ENCODE measurements around the gene FGFBP2.

FGFBP2 gene

DNA sequence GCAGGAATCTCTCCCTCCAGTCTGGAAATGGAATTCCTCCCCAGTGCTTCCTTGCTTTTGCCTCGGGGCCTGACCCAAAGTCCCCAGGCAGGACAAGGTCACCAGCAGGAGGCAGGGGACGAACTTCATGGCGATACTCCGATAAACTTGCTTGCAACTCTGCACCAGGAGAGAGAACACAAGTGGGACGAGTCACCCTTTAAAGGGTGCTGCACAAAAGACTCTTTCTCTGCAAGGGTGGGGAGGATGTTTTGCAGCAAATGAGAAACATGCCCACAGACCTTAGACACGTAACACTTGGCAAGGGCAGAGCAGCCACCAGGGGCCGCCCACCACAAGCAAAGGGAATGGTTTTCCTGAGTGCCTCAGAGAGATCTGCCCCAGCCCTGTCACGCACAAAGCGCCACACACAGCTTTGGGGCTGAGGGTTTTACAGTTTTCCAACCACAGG is at the start of gene FGFBP2:
FGFBP2 (minus strand) TSS at position 175 of the 451 bp plus-strand sequence; CDS start at position 129, 46 bp downstream.
- no peak for DNase-seq (ENCODE audit: low read depth in 2 of 2)

DNA sequence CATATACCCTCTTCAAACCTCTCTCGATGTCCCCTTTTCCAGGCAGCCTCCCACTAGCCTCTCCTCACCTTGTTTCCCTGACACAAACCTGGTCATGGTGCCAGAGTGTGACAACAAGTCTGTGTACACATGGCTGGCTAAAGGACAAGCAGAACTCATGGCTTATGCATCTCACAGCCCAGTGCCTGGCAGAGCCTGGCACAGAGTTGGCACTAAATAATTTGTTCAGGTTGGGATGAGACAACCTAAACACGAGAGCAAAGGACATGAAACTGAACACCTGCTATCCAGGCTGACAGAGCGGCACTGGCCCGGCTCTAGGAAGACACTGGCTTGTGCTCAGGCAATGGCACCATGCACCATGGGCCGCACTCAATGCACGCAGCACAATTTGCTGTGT is 48.2 kb upstream of the FGFBP2 start:
- no peak for DNase-seq (ENCODE audit: low read depth in 2 of 2)

DNA sequence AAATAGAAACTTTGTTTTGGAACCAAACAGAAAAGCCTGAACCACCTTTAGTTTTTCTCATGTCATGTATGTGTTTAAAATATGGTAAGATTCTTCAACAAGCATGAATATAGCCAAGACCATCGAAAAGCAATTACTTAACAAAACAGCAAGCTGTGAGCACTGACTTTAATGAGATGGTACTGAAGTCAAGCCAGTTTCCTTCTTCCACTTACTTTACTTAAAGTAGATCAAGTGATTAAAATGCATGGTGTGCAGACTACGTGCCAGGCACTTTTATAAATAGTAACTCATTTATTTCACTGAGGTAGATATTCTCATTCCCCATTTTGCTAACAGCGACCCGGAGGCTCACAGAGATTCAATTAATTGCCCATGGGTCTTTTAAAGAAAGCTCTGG is 46.2 kb upstream of the FGFBP2 start:
- DNase-seq (ENCODE audit: low read depth in 2 of 2) = no peak

DNA sequence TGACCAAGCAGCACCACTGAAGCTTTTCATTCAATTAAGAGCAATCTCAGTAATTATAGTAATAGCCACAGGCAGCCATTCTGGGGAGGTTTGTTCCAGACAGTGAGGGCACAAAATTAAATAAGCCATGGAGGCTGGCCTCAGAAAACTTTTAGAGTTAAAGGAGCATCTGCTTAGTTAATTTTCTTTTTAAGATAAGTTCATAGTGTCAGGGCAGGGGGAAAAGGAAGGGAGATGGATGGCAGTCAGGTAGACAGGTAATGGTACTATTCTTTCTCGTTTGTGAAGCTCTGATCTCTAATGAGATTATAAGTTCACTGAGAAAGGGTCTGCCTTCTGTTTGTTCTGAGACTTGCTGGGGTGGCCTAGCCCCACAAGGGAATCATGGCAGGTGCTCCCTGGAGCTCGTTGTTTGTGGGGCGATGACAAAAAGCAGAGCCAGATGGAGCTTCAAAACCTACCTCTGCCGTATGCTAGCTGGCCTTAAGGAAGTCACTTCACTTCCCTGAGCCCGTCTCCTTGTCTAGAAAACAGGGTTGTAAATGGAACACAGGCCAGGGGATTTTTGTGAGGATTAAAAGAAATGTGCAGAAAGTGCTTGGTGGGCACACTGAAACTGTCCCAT is 44.6 kb upstream of the FGFBP2 start:
- no peak for DNase-seq (ENCODE audit: low read depth in 2 of 2)

GRCh38 chr4:16006771-16007446 is 43.9 kb upstream of the FGFBP2 start:
- DNase-seq (ENCODE audit: low read depth in 2 of 2) = no peak

DNA sequence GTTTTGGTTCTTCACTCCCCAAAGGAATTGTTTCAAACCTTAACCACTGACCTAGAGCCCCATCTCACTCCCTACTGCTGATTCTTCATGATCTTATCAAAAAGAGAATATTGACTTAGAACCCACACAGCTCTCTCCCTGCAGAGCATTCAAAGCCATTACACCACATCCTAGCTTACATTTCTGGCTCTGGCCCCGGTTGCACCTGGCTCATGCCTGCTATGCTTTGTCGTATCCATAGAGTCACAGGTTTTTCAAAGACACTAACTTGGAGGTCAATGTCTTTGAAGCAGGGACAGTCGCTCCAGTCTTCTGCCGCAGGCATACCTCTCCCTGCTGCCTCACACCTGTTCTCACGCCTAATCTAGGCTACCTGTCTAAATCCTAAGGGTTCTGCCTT is 42.7 kb upstream of the FGFBP2 start:
- DNase-seq (ENCODE audit: low read depth in 2 of 2) = no peak

- peak in 1 of 2 donors; percentile 8 for DNase-seq (ENCODE audit: low read depth in 2 of 2)
Observed at GRCh38 chr4:16001484-16001858, 38.5 kb upstream of the FGFBP2 start.

DNA sequence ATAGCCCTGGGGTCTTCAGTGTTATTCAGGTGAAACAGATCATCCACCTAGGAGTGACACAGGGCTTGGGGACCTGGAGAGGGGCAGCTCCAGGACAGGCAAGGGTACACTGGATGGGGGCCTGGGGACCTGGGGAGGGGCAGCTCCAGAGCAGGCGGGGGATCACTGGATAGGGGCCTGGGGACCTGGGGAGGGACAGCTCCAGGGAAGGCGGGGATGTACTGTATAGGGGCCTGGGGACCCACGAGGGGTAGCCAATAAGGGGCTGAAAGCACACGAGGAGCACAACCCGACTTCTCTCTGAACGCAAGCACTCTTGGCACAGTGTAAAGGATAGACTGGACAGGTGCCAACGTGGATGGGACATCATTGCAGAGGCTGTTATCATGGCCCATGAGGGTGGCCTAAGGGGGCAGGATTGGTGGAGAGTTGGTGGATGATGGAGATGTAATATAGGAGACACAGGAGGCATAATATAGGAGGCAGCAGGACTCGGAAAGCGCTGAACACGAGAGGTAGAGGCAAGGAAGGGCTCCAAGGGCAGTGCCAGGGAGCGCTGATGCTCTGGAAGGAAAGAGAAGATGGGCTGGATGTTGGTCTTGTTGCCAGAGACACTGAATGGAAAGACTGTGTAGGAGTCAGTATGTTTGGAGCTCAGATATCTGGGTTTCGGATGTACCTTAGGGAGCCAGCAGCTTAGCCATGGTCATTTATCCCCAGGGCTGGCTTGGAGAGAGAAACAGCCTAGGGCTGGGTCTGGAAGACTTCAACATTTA is 37.9 kb upstream of the FGFBP2 start:
- DNase-seq (ENCODE audit: low read depth in 2 of 2) = no peak

DNA sequence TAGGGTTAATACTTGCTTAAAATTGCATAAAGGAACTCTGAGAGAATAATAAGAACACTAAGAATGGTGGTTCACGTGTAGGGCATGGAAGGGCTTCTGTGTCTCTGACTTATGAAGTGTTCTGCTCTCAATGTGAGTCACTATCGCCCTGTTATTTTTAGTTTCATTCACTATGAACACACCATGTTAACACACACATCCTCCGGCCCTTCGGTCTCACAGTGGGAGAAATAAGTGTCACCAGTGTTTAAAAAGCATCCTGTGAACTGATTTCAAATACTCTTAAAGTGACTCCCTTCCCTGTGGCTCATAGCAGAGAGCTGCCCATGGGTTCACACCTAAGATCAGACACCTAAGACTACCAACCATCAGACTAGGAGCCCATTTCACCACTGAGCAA is 33.8 kb upstream of the FGFBP2 start:
- DNase-seq (ENCODE audit: low read depth in 2 of 2) = no peak

DNA sequence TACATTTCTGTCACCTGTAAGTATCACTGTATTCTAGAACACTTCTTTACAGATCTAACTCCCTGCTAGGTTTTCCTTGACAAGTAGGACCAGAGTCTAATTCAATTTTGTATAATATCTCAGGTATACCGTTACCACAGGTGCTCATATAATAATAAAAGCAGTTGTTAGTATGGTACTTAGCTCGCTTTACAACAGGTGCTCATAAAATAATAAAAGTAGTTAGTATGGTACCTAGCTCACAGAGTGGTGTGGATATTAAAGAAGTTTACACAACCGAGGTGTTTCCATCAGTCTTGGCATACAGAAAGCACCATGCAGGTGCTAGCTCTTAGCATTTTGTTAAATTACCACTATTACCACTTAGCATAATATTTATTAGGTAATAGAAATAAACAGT is 32.9 kb upstream of the FGFBP2 start:
- DNase-seq (ENCODE audit: low read depth in 2 of 2) = no peak

GRCh38 chr4:15992167-15992485 is 29.2 kb upstream of the FGFBP2 start:
- no peak for DNase-seq (ENCODE audit: low read depth in 2 of 2)

DNA sequence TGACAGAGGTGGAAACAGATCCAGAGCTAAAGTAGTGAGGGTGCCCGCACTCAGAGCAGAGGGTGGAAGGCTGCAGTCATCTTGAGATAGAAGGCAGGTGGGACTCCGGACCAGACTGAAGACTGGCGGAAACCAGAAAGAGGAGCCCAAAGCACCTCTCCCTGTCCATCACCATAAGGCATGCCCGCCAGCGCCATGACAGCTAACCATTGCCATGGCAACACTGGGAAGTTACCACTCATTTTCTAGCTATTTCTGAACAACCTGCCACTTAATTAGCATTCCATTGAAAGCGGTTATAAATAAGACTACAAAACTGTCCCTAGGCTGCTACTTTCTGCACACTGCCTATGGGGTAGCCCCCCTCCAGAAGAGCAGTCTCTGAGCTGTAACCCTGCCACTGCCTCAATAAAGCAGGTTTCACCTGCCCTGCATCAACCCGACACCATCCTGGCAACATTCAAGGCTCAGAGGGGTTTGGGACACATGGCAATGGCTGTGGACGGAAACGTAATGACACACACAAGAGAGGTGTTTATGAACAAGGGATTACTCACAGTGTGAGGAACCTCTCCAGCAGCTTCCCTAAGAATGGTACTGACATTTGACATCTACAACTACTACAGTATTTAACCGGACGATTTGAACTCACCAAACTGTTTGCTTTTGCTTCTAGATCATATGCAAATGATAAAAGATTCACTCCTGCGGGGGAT is 27.8 kb upstream of the FGFBP2 start:
- DNase-seq (ENCODE audit: low read depth in 2 of 2) = no peak

GRCh38 chr4:15989424-15989823 is 26.4 kb upstream of the FGFBP2 start:
- no peak for DNase-seq (ENCODE audit: low read depth in 2 of 2)

DNA sequence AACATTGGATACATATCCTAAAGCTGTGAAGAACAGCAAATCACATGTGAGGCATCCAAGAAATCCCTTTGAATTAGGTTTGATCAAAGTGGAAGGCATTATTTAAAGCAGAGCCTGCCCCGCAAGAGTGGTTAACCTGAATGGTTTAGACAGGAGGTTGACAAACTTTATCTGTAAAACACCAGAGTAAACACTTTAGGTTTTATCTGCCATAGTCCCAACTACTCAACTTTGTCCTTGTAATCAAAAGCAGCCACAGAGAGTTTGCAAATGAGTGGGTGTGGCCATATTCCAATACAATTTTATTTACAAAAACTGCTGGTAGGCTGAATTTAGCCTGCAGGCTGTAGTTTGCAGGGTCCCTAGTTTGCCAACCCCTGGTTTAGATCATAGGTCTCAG is 25.2 kb upstream of the FGFBP2 start:
- DNase-seq (ENCODE audit: low read depth in 2 of 2) = no peak

- no peak for DNase-seq (ENCODE audit: low read depth in 2 of 2)
Observed at GRCh38 chr4:15986907-15987306, 23.9 kb upstream of the FGFBP2 start.

GRCh38 chr4:15983610-15984009 is 20.6 kb upstream of the FGFBP2 start:
- no peak for DNase-seq (ENCODE audit: low read depth in 2 of 2)

GRCh38 chr4:15982842-15983524 is 20.0 kb upstream of the FGFBP2 start:
- no peak for DNase-seq (ENCODE audit: low read depth in 2 of 2)

- no peak for DNase-seq (ENCODE audit: low read depth in 2 of 2)
Observed at GRCh38 chr4:15976456-15977447, 13.8 kb upstream of the FGFBP2 start.

DNA sequence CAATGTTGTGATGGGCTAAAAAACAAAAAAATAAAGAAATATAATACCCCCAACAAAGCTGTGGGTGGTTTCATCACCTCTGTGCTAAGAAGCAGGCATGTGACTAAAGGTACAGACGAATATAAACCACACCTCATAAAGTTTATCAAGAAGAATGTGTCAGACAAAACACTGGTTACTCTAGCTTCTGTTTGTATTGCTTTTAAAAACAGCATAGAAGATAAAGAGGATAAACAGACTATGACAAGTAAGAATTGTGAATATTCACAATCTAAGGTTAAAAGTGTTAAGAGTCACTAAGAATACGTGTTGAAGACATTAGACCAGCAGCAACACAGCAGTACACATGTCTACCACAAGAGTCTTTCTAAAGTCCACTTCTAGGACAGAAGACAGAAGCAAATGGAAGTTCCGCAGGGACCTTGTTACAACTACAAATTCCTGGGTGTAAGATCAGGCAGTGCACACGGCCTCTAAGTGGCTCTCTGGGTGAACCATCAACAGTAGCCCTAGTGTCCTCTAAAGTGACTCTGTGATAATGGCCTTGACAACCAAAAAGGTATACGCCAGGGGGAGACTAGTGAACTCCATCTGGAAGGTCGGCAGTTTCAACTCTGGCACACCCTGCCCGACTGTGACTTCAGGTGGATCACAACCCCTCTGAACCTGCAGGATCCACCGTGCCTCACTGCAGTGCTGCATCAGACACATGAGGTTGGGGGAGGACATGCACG is 8.3 kb upstream of the FGFBP2 start:
- no peak for DNase-seq (ENCODE audit: low read depth in 2 of 2)

All from stimulated activated CD4-positive, alpha-beta T cell treated with anti-CD3 and anti-CD28 coated beads, Interleukin-1b, Interleukin-23, amount 100 ng/mL, for 1 hour (primary cell).